Left renal cortex interstitium (tissue), 4 donors: Measurements from ENCODE around the gene TSPAN9. TPM values are rescaled to one million over a fixed set of nuclear protein-coding genes. Genes with fewer than 3 reads are reported as not detected.

Source experiments
- DNase-seq, 4 donors: peaks; one replicate each; pipeline ENCODE4 v3.0.0-alpha.2; 2013; ENCODE audit warnings: low read depth in 4 of 4, low spot score in 2 of 4, missing footprints in 1 of 4
- polyA plus RNA-seq, 4 donors: library from polyadenylated mRNA; unstranded; fragments of 120-200 nt; gene quantifications; one replicate each; pipeline ENCODE4 v1.2.1, GENCODE V29; 2013; ENCODE audit not compliant: insufficient read length in 4 of 4

Gene TSPAN9, protein sequence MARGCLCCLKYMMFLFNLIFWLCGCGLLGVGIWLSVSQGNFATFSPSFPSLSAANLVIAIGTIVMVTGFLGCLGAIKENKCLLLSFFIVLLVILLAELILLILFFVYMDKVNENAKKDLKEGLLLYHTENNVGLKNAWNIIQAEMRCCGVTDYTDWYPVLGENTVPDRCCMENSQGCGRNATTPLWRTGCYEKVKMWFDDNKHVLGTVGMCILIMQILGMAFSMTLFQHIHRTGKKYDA
- 100 to 1,000 TPM in 2 of 4 donors, 10 to 100 TPM in 2; 81.7 to 105 (median 95.4) TPM for polyA plus RNA-seq

DNA sequence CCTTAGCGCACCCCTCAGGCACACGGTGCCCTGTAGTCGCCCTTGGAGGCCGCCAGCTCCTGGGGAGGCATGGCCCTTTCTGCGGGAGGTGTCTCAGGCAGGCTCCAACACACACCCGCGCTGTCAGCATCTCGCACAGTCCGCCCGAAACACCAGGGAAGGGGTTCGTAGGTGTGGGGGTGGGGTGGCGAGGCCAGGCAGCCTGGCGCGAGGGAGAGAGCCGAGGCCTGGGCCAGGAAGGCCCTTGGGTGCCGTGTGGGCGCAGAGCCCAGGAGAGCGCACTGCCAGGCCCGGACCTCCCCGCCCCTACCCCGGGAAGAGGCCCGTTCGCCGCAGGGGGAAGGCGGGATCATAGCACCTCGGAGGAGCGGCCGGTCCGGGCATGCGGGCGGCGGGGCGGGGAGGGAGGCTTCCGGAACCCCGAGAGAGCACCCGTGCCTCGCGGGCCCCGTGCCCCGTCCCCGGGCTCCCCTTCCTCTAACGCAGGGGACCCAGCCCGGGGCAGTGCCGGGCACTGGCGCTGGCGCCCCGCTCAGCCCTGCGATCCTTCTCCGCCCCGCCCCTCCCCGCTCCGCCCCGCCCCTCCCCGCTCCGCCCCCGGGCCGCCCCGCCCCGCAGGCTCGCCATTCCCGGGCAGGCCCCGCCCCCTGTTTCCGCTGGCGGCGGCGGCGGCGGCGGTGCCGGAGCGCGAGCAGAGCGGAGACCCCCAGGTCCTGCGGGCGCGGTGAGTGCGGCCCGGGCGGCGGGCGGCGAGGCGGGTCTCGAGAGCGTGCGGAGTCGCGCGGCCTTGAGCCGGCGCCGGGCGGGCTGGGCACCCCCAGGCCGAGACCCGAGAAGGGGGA is at the start of gene TSPAN9:
Gene TSPAN9 (plus strand): TSS at position 650 of the 842 bp plus-strand sequence. CDS start 123,815 bp downstream, outside the sequence.
- DNase-seq = no peak

DNA sequence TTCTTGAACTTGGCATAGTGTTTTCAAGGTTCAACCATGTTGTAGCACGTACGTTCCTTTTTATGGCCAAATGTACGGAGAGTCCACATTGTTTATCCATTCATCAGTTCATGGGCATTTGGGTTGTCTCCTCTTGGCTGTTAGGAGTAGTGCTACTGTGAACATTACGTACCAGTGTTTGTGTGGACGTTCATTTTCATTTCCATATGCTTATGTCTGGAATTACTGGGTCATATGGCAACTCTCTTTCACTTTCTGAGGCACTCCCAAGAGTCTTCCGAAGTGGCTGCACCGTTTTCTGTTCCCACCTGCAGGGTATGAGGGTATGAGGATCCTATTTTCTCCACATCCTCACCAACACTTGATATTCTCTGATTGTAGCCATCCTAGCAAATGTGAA is 49.1 kb upstream of the TSPAN9 start:
- no peak for DNase-seq

DNA sequence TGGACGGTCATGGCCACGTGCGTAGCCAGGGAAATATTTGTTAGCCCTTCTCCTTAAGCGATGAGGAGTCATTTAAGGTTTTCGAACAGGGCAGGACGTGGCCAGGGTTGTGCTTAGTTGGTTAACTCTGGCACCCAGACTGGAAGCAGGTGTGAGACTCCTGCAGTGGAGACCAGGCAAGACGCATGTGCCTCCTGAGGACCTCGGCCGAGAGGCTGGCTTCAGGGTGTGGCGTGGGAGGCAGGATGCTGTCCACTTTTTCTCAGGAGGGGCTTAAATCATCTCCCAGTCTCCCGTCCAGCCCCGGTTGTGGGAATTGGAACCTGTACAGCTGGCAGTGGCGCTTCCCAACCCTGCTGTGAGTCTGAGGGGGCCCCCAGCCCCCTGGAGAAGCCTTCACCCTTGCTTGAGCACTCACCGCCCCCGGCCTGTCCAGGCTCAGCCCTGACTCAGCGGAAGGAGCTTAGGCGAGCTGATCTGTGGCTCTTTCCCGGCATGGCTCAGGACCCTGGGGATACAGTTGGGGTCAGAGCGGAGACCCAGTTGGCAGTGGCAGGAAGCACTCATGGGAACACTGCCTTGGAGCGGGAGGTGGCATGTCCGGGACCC is 46.3 kb upstream of the TSPAN9 start:
- DNase-seq = no peak

DNA sequence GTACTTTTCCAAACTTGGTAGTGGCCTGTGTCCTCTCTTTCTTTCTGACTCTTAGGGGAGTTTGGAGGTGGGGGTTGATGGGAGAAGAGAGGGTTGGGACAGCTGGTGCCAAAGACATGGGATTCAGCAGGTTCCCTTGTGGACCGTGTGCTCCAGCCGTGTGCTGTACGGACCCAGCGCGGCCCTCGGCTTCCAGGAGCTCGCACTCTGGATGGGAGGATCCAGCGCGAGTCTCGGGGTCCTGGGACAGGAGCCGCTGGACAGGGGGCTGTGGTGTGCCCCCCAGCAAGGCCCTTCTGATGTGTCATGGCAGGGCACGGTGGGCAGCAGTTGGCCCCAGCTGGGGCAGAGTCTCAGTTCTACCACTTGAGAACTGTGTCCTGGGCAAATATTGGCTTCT is 45.0 kb upstream of the TSPAN9 start:
- no peak for DNase-seq

DNA sequence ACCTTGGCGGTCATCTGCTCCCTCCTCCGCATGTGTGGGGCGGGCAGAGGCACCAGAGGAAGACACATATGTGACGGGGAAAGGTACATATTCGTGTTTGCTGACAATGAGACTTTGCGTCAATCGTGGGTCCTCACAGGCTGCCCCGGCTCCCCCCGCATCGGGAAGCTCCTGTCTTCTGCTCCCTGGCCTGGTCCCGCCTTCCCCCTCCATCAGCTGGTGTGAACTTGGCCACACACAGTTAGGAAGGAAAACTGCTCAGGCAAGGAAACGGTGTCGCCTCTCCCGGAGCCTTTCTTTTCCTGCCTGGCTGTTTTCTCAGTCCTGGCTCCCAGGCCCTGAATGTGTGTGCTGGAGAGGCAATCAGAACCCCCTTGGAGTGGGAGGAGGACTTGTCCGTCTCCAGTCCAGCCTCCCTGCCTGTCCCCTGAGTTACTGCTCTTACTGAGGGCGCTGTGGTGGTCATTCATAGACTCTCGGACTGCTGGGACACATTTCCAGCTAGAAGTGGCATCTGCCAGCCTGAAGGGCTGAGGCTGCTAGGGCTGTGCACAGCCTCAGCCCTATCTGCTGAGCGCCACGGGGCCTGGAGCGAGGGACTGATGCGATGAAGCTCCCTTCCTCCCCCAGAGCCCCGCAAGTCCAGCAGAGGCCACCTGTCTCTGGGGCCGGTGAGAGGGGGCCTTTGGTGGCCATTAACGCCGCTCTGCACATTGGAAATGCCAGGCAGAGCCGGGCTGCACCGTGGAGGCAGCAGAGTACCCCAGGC is 44.2 kb upstream of the TSPAN9 start:
- peak in 2 of 4 donors; percentile 59 for DNase-seq

DNA sequence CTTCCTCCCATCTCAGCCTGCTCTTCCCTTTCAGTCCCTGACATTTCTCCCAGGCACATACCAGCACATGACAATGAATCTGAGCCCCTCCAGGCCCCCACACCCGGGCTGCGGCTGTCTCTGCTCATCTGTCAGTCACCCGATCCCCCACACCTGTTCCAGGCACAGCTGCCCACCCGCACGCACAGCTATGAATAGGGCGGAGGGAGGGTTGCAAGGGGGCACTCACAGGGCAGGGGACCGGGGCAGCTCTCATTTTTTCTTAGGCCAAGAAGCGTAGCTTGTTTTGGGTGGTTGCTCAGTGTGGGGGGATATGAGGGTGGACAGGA is 43.7 kb upstream of the TSPAN9 start:
- no peak for DNase-seq

DNA sequence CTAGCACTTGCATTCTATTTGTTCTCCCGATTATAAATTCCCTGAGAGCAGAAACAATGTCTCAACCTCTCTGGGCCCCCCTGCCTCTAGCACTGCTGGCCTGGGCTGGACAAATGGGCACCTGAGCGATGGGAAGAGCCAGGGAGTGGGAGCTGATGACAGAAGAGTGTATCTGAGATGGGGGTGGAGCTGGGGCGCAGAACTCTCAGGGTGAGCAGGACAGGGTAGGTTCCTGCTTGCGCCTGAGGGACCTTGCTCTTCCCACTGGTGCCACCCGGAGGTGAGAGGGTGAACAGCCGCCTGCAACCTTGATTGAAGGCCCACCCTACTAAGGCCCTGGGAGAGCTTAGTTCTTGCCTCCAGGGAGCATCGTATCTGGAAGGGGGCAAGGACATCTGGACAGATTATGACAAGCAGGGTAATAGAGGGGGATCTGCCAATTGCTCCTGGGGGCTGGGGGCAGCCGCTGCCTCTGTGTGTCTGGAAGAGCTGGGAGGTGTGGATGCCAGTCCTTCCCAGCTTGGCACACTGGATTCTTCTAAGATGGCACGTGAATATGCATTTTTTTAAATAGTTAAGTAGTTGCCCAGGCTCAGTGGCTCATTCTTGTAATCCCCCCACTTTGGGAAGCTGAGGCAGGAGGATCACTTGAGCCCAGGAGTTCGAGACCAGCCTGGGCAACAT is 43.0 kb upstream of the TSPAN9 start:
- DNase-seq = peak in 1 of 4 donors; percentile 57

DNA sequence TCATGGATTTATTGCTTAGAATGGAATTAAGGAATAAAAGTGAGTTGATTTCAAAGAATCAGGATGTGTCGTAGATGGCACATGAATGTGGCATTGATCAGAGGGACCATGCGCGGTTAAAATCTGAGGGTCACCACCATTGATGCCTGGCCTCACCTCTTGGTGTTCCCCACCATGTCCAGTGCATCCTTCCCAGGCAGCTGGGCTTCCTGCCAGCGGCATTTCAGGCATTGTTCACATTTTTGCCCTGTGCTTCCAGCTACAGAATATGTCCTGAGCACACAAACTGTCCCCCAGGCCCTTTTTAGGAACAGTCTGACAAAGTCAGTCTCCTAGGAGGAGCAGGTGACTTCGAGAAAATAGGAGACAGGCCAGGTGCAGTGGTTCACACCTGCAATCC is 42.0 kb upstream of the TSPAN9 start:
- DNase-seq = no peak

DNA sequence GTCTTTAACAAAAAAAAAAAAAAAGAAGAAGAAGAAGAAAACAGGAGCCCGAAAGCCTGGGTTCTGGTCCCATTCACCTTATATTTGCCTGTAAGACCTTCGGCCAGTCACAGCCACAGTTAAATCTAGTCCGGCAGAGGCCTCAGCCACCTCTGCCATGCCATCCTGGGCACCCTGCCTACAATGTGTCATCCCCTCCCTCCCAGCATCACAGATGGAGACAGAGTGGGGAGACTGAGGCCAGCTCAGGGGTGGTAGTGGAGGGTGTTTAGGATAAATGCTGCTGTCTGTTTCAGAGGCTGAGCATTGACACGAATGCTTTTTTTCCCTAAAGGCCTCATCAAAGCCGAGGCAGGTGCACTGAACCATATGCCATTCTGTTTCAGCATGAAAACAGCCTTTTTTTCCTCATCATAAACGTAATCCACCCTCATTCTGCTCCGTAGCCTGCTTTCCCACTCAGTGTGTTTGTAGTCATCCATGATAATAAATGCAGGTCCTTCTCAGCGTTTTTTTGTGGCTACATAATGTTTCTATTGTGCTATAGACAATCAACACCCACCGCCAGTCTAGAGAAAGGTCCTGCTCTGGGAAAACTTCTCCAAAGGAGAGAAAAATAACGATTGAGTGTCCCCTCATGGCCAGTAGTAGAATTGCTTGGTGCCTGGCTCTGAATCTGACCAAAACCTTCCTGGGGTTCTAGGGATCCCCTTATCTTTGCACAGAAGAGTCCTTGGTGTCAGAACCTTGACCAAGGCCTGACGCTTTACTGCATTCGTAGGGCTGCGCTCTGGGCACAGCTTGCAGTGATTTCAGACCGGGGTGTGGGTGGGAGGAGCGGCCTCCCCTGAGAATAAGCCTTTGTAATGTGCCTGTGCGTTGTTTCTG is 41.1 kb upstream of the TSPAN9 start:
- DNase-seq = no peak

DNA sequence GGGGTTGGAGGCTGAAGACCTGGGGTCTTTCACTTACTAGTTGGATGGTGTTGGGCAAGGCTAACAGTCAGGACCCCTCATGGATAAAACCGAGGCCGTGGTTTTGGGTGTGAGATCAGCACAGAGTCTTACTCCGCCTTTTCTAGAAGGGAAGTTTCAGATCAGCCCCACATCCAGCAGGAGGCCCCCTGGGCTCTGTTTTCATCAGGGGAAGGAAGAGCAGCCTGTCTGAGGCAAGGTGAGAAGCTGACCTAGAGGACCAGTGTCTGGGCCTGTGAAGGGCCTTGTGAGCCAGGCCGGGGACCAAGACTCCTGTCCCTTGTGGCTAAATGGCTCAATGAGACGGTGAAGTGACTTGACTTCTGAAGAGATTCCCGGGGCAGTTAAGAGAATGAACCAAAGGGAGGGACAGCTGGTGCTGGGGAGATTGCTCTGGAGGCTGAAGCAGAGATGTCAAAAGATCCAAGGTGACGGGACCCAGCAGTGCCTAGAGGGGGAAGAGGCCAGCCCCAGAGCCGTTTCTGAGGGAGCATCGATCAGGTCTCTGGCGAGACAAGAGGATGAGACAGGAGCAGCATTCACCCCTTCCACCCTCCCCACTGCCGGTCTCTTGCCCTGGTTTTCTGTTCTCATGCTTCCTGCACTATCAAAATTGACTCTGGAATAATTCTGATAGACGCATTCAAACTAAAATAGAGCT is 40.1 kb upstream of the TSPAN9 start:
- no peak for DNase-seq

DNA sequence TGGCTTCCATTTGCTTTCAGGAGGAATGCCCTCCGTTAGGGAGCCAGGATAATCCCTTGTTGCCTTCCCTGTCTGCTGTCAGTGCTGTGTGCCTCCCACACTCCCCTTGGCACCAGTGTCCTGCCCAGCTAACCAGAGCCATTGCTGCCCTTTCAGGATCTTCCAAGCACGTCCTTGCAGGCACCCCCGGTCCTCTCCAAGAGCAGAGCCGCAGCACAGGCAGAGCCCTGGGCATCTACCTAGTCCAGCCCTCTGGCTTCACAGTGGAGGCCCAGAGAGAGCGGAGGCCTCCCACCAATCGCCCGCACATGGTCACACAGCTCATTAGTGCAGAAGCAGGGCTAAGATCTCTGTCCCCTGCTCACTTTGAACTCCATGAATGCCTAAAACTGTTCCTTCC is 39.0 kb upstream of the TSPAN9 start:
- no peak for DNase-seq

DNA sequence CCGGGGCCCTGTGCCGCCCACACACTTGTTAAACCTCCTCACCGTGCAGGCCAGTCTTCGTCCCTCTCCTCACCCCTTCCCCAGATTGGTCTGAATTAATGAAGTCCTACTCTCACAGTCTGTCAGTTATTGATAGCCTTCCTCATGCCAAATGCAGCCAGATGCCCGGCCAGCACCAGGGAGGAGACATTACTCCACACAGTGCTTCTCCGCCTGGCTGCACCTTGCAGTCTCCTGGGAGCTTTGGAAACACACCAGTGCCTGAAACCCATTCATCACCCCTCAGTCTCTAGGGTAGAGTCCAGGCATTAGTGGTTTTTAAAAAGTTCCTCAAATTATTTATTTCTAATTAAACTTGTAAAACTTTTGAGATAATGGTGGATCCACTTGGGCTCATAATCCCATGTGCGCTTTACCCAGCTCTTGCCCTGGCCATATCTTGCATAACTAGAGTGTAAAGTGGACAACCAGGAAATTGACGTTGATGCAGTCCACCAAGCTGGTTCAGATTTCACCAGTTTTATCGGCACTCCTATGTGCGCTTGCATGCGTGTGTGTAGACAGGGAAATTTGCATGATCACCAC is 38.2 kb upstream of the TSPAN9 start:
- no peak for DNase-seq

DNA sequence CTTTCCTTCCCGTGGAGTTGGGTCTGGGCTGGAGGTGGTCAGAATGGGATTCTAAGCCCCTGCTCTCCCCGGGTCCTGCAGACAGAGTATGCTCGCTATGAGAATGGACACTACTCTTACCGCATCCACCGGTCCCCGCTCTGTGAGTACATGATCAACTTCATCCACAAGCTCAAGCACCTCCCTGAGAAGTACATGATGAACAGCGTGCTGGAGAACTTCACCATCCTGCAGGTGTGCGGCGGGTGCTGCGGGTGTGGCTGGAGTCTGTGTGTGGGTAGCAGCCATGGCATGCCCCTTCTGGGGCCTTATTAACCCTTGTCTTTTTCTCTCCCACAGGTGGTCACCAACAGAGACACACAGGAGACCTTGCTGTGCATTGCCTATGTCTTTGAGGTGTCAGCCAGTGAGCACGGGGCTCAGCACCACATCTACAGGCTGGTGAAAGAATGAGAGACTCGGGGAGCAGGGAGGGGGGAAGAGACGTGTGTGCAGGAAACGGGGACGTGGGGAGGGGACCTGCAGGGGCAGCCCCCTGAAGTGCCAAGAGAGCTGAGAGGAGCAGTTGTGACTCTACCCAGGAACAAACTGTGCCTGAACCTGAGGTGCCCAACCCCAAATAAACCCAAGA is 37.0 kb upstream of the TSPAN9 start:
- DNase-seq = no peak

DNA sequence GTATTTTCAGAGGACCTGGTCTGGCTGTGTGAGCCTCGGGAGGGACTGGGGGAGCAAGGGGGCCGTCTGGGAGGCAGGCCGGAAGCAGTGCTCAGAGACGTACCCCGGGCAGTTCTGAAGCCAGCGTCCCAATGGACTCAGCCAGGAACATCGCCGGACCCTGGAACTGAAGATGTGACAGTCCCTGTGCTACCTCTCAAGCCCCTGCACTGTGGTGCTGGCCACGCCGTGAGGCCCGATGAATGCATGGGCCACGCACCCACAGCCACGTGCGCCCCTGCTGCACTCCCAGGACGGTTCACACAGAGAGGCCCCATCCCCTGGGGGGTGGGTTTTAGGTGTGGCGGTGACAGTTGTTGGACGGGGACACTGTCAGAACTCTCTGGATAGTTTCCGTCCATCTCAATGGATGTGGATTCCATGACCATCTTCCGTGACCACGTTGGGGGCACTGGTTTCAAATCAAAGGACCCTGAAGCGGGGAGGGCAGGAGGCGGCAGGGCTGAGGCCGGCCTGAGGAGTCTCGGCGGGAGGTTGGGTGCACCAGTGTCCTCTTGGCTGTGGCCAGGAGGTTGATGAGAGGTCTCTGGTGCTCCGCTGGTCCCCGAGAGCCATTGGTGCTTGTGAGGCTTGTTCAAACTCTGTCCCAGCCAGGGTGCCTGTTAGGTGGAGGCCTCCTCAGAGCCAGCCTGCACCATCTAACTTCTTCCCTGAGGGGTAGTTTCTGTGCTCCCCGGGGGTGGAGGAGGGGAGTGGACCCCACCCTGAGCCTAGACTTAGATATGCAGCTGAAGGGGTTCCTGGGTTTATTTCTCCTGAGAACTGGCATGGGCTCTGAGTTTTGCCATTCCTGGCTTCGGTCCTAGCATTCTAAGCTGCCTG is 36.3 kb upstream of the TSPAN9 start:
- DNase-seq = no peak

DNA sequence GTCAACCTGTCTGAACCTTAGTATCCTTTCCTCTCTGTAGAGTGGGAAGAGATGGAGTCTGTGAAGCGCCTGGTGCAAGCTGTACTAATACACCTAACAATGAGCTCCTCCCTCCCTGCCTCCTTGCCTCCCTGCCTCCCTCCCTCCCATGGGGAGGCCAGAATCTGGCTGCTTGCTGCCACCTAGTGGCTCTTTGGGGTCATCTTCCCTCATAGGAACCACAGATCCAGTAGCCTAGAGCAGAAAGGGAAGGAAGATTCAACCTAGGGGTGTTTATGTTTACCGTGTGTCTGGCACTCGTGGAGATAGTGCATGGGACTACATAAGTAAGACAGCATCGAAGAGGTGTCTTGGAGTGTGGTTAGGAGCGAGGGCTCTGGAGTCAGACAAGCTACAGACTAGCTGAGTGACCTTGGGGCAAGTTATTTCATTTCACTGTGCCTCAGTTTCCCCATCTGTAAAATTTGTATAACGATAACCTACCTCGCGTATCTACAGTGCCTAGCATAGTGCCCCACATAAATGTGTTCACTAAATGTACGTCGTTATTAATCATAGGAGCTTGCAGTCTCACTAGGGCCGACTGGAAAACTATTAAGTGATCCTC is 35.5 kb upstream of the TSPAN9 start:
- peak in 1 of 4 donors; percentile 60 for DNase-seq

DNA sequence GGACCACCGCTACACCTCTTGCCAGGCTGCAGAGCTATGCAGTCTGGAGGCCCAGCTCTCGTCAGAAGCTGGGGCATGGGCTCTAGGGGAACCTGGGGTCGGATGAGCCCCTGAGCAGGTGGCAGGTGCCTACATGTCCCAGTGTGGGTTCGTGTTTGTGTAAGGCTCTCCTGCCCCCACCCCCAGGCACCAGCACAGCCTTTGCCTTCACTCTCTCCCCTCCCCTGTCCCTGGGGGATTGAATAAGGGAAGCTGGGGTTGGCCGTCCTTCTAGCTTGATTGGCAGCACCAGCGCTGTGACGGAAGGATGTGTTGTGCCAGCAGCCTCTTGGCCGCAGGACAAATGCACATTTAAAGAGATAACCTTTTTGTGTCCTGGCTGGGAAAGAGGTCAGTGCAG is 34.8 kb upstream of the TSPAN9 start:
- DNase-seq = no peak

DNA sequence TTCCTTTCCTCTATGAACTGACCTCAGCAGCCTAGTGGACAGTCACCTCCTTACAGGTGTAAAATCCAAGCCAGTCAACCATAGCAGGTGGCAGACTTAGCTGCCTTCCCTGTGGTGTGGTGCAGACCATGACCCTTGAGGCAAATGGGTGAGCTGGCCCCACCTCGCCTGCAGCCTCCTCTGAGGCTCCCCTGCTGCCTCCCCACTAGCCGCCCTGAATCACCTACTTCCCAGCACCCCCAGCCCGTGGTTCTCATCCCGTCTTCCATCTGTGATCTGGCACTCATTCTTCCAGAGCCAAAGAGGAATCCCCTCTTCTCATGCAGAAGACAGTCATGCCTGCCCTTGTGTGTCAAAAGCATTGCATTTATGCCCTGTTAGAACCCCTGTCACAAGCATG is 34.4 kb upstream of the TSPAN9 start:
- DNase-seq = no peak
